Measurements from ENCODE around the gene HORMAD2. TPM values are rescaled to one million over a fixed set of nuclear protein-coding genes. Genes with fewer than 3 reads are reported as not detected.

The HORMAD2 gene
- total RNA-seq, 1 donor: not detected

- H3K4me3 ChIP-seq (ENCODE audit: low read length): no peak overlapping the region
- no peaks in the 10 kb centered on the region for H3K9me3 ChIP-seq (ENCODE audit: low read depth, low read length)
- H3K4me1 ChIP-seq (ENCODE audit: insufficient read depth, low read length): peaks cover 3% of the 10 kb centered on the region
- H3K27me3 ChIP-seq (ENCODE audit: insufficient read depth, low read length): no peaks in the 10 kb centered on the region
Observed at GRCh38 chr22:30150212-30150611, 69.9 kb downstream of the HORMAD2 start.

- Histone ChIP-seq H3K9me3 (ENCODE audit: low read depth, low read length) (no peaks in the 10 kb centered on the region), H3K4me3 (ENCODE audit: low read length) (no peak overlapping the region), H3K27me3 (ENCODE audit: insufficient read depth, low read length) (no peaks in the 10 kb centered on the region), H3K4me1 (ENCODE audit: insufficient read depth, low read length) (no peaks in the 10 kb centered on the region)
Observed at GRCh38 chr22:30158277-30158676, 78.0 kb downstream of the HORMAD2 start.

DNA sequence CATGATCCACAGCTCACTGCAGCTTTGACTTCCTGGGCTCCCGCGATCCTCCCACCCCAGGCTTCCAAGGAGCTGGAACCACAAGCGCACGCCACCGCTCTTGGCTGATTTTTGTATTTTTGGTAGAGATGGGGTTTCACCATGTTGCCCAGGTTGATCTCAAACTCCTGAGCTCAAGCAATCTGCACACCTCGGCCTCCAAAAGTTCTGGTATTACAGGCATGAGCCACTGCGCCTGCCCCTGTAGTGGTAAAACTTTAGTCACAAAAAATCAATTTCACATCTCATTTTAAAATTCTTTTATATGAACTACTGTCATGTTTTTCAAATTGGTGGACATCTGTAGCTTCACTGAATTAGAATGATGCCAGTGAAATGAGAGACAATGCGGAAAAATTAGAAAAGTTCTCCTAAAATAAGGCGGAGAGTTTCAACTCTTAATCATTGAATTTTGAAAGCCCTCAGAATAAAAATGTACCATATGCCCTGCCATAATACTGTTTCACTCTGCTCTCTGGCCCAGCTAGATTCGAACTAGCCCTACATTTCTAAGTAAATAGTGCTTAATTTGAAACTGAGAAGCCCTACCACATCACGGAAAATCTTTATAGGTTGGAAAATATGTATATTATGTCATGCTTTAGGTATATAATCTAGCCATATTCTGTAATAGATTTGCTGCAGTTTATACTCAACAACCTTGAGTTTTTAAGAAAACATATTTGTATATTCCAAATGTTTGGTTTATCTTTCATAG is 78.7 kb downstream of the HORMAD2 start:
- no peak overlapping the region for H3K4me3 ChIP-seq (ENCODE audit: low read length)
- no peaks in the 10 kb centered on the region for H3K9me3 ChIP-seq (ENCODE audit: low read depth, low read length)
- H3K4me1 ChIP-seq (ENCODE audit: insufficient read depth, low read length): no peaks in the 10 kb centered on the region
- H3K27me3 ChIP-seq (ENCODE audit: insufficient read depth, low read length): no peaks in the 10 kb centered on the region

- Histone ChIP-seq H3K4me3 (ENCODE audit: low read length) (no peak overlapping the region), H3K4me1 (ENCODE audit: insufficient read depth, low read length) (no peaks in the 10 kb centered on the region), H3K27me3 (ENCODE audit: insufficient read depth, low read length) (no peaks in the 10 kb centered on the region), H3K9me3 (ENCODE audit: low read depth, low read length) (no peaks in the 10 kb centered on the region)
Observed at GRCh38 chr22:30159561-30160353, 79.5 kb downstream of the HORMAD2 start.

- no peaks in the 10 kb centered on the region for H3K27me3 ChIP-seq (ENCODE audit: insufficient read depth, low read length)
- H3K9me3 ChIP-seq (ENCODE audit: low read depth, low read length): no peaks in the 10 kb centered on the region
- no peaks in the 10 kb centered on the region for H3K4me1 ChIP-seq (ENCODE audit: insufficient read depth, low read length)
- H3K4me3 ChIP-seq (ENCODE audit: low read length): no peak overlapping the region
Observed at GRCh38 chr22:30161051-30161469, 80.8 kb downstream of the HORMAD2 start.

- no peaks in the 10 kb centered on the region for H3K9me3 ChIP-seq (ENCODE audit: low read depth, low read length)
- H3K27me3 ChIP-seq (ENCODE audit: insufficient read depth, low read length): no peaks in the 10 kb centered on the region
- no peak overlapping the region for H3K4me3 ChIP-seq (ENCODE audit: low read length)
- H3K4me1 ChIP-seq (ENCODE audit: insufficient read depth, low read length): peaks cover 6% of the 10 kb centered on the region
Observed at GRCh38 chr22:30167296-30167695, 87.0 kb downstream of the HORMAD2 start.

GRCh38 chr22:30167734-30168133 is 87.5 kb downstream of the HORMAD2 start:
- H3K9me3 ChIP-seq (ENCODE audit: low read depth, low read length): no peaks in the 10 kb centered on the region
- no peaks in the 10 kb centered on the region for H3K27me3 ChIP-seq (ENCODE audit: insufficient read depth, low read length)
- H3K4me3 ChIP-seq (ENCODE audit: low read length): no peak overlapping the region
- H3K4me1 ChIP-seq (ENCODE audit: insufficient read depth, low read length): peaks cover 6% of the 10 kb centered on the region

GRCh38 chr22:30169002-30169401 is 88.7 kb downstream of the HORMAD2 start:
- Histone ChIP-seq H3K4me1 (ENCODE audit: insufficient read depth, low read length) (peaks cover 6% of the 10 kb centered on the region), H3K4me3 (ENCODE audit: low read length) (no peak overlapping the region), H3K27me3 (ENCODE audit: insufficient read depth, low read length) (no peaks in the 10 kb centered on the region), H3K9me3 (ENCODE audit: low read depth, low read length) (no peaks in the 10 kb centered on the region)

- Histone ChIP-seq H3K27me3 (ENCODE audit: insufficient read depth, low read length) (no peaks in the 10 kb centered on the region), H3K4me3 (ENCODE audit: low read length) (no peak overlapping the region), H3K9me3 (ENCODE audit: low read depth, low read length) (no peaks in the 10 kb centered on the region), H3K4me1 (ENCODE audit: insufficient read depth, low read length) (peaks cover 6% of the 10 kb centered on the region)
Observed at GRCh38 chr22:30170129-30170528, 89.9 kb downstream of the HORMAD2 start.

GRCh38 chr22:30171008-30171407 is 90.7 kb downstream of the HORMAD2 start:
- Histone ChIP-seq H3K27me3 (ENCODE audit: insufficient read depth, low read length) (no peaks in the 10 kb centered on the region), H3K4me1 (ENCODE audit: insufficient read depth, low read length) (peaks cover 6% of the 10 kb centered on the region), H3K9me3 (ENCODE audit: low read depth, low read length) (no peaks in the 10 kb centered on the region), H3K4me3 (ENCODE audit: low read length) (no peak overlapping the region)

DNA sequence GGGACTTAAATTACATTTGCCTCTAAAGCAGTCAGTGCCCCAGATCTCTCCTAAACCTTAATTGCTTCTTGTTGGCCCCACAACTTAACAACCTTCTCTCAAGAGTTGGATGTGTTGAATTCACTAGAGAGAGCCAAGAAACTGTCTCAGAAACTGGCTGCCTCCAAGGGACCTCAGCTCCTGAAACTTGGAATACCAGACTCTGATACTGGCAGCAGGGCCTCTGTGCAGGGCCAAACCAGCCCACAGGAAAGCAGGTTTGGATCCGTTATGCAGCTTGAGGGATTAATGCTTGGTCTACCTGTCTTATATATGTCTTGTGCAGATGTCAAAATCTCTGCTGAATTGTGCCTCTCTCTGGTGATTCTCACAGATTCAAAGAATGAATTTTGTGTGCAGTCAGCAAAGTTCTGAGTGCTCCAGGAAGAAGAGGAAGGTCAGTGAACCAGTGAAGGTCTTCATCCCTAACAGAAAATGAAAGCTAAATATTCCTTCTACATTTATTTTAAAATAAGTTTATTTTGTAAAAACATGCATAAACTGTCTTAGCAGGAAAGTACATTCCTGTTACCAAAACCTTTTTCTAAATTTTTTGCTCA is 95.5 kb downstream of the HORMAD2 start:
- H3K4me3 ChIP-seq (ENCODE audit: low read length): no peak overlapping the region
- no peaks in the 10 kb centered on the region for H3K9me3 ChIP-seq (ENCODE audit: low read depth, low read length)
- H3K4me1 ChIP-seq (ENCODE audit: insufficient read depth, low read length): peaks cover 4% of the 10 kb centered on the region
- no peaks in the 10 kb centered on the region for H3K27me3 ChIP-seq (ENCODE audit: insufficient read depth, low read length)

DNA sequence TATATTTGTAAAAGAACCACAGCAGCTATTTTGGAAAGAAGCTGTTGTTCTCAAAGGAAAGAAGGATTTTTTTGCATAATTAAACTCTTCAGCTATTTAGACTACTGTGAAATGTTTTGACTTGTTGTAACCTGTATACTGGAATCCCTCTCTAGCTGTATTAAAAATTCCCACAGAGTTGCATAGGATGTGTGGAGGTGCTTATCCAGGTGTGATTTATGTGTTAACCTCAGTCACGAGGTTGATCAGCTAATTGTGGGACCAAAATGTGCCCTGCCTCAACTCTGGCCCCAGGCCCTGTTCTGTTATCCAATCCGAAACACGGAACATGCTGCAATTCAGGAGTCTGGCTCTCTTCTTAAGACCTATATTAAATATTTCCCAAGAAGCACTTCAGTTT is 96.2 kb downstream of the HORMAD2 start:
- Histone ChIP-seq H3K4me3 (ENCODE audit: low read length) (no peak overlapping the region), H3K27me3 (ENCODE audit: insufficient read depth, low read length) (no peaks in the 10 kb centered on the region)

DNA sequence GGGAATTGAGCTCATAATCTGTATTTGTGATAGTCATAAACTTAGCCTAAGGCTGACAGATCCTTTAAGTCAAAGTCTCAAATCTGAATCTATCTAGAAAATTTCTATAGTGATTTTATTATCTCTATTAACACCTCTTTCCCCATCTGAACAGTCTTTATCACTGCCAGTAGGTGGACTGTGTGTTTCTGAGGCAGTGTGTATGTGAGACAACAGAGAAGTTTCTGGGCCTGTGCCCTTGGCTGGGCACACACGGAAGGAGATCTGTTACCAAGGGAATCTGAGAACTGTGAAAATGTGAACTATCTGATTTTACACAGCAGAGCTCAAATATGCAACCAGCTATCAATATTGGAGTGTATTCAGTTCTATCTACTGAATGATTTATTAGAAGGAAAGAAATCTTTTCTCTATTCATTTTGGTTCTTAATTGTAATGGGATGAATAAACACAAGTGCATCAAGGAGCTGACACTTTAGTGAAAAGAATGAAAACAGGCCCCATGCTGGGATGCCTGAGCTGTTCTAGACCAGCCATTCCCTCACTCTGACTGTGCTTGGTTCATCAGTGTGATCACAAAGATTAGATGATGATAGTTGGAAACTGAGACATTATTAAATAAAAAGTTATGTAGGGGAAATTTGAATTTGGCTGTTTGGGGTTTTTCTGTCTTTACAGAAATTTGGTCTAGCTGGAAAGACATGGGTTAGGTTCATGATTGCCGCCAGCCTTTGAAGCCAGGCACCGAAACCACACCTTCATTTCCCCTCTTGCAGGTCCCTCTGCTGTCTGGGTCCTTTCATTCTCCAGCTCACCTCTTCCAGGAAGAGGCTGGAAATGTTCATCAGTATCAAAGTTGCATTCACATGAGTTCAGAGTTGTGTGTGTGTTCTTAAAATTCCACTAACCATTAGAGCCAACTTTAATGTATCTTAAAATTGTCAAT is 98.2 kb downstream of the HORMAD2 start:
- Histone ChIP-seq H3K4me1 (ENCODE audit: insufficient read depth, low read length) (peaks cover 17% of the 10 kb centered on the region), H3K4me3 (ENCODE audit: low read length) (no peak overlapping the region), H3K9me3 (ENCODE audit: low read depth, low read length) (no peaks in the 10 kb centered on the region), H3K27me3 (ENCODE audit: insufficient read depth, low read length) (no peaks in the 10 kb centered on the region)

More for the DNA sequence above, 96.2 kb downstream of the HORMAD2 start:
- no peaks in the 10 kb centered on the region for H3K9me3 ChIP-seq (ENCODE audit: low read depth, low read length)
- peaks cover 9% of the 10 kb centered on the region for H3K4me1 ChIP-seq (ENCODE audit: insufficient read depth, low read length)

GRCh38 chr22:30180616-30181015 is 100.4 kb downstream of the HORMAD2 start:
- H3K9me3 ChIP-seq (ENCODE audit: low read depth, low read length): no peaks in the 10 kb centered on the region
- H3K27me3 ChIP-seq (ENCODE audit: insufficient read depth, low read length): no peaks in the 10 kb centered on the region
- peaks cover 17% of the 10 kb centered on the region for H3K4me1 ChIP-seq (ENCODE audit: insufficient read depth, low read length)
- no peak overlapping the region for H3K4me3 ChIP-seq (ENCODE audit: low read length)

All from mononuclear cell (primary cell).